ENCODE data around the gene COG5. TPM values are rescaled to one million over a fixed set of nuclear protein-coding genes. Genes with fewer than 3 reads are reported as not detected.
"Not testable (repeated sequence)": the region's sequence is repeated elsewhere in the genome, so short reads cannot be mapped to it uniquely, and the experiment has no call there.

The COG5 gene
- total RNA-seq, 1 donor from 2014 or later, result 55.2 TPM

- intact Hi-C loops (cut with DNase I), result no loop called here
- no peaks in the 10 kb centered on the region for H3K36me3 ChIP-seq
- H3K9me3 ChIP-seq, result no peaks in the 10 kb centered on the region
- no peaks in the 10 kb centered on the region for H3K4me1 ChIP-seq
- H3K27ac ChIP-seq, result no peak overlapping the region
- no peak for DNase-seq (ENCODE audit: extremely low spot score in 2 of 2)
- H3K27me3 ChIP-seq, result no peaks in the 10 kb centered on the region
- TF ChIP-seq CTCF (IDR thresholded peaks at IDR 0.05), result no peak
- no peak for TF ChIP-seq POLR2A (IDR thresholded peaks at IDR 0.05)
- no peak for TF ChIP-seq POLR2AphosphoS5 (IDR thresholded peaks at IDR 0.05; ENCODE audit: insufficient read depth in 1 of 2, low read depth in 1 of 2)
- no peak overlapping the region for H3K4me3 ChIP-seq
Observed at GRCh38 chr7:107233174-107233573, 330.5 kb downstream of the COG5 start.

- Histone ChIP-seq H3K9me3 (no peaks in the 10 kb centered on the region), H3K27ac (no peak overlapping the region), H3K4me3 (no peak overlapping the region), H3K27me3 (no peaks in the 10 kb centered on the region), H3K4me1 (no peaks in the 10 kb centered on the region), H3K36me3 (no peaks in the 10 kb centered on the region)
- DNase-seq (ENCODE audit: extremely low spot score in 2 of 2), result no peak
- intact Hi-C loops (cut with DNase I), result no loop called here
- TF ChIP-seq POLR2A (IDR thresholded peaks at IDR 0.05) (no peak), CTCF (IDR thresholded peaks at IDR 0.05) (no peak), POLR2AphosphoS5 (IDR thresholded peaks at IDR 0.05; ENCODE audit: insufficient read depth in 1 of 2, low read depth in 1 of 2) (no peak)
Observed at GRCh38 chr7:107232568-107233090, 331.1 kb downstream of the COG5 start.

GRCh38 chr7:107230334-107230733 is 333.4 kb downstream of the COG5 start:
- H3K4me3 ChIP-seq, result no peak overlapping the region
- DNase-seq (ENCODE audit: extremely low spot score in 2 of 2), result no peak
- no peaks in the 10 kb centered on the region for H3K4me1 ChIP-seq
- intact Hi-C loops (cut with DNase I), result no loop called here
- no peak overlapping the region for H3K27ac ChIP-seq
- H3K27me3 ChIP-seq, result no peaks in the 10 kb centered on the region
- H3K36me3 ChIP-seq, result no peaks in the 10 kb centered on the region
- H3K9me3 ChIP-seq, result no peaks in the 10 kb centered on the region
- no peak for TF ChIP-seq POLR2AphosphoS5 (IDR thresholded peaks at IDR 0.05; ENCODE audit: insufficient read depth in 1 of 2, low read depth in 1 of 2)
- TF ChIP-seq CTCF (IDR thresholded peaks at IDR 0.05), result no peak
- no peak for TF ChIP-seq POLR2A (IDR thresholded peaks at IDR 0.05)

- H3K36me3 ChIP-seq, result no peaks in the 10 kb centered on the region
- DNase-seq (ENCODE audit: extremely low spot score in 2 of 2), result no peak
- TF ChIP-seq POLR2AphosphoS5 (IDR thresholded peaks at IDR 0.05; ENCODE audit: insufficient read depth in 1 of 2, low read depth in 1 of 2), result no peak
- TF ChIP-seq CTCF (IDR thresholded peaks at IDR 0.05), result no peak
- TF ChIP-seq POLR2A (IDR thresholded peaks at IDR 0.05), result no peak
- no peaks in the 10 kb centered on the region for H3K4me1 ChIP-seq
- H3K4me3 ChIP-seq, result no peak overlapping the region
- no peaks in the 10 kb centered on the region for H3K9me3 ChIP-seq
- intact Hi-C loops (cut with DNase I), result no loop called here
- H3K27me3 ChIP-seq, result no peaks in the 10 kb centered on the region
- H3K27ac ChIP-seq, result no peak overlapping the region
Observed at GRCh38 chr7:107228291-107228690, 335.4 kb downstream of the COG5 start.

GRCh38 chr7:107224374-107225223 is 339.1 kb downstream of the COG5 start:
- no peaks in the 10 kb centered on the region for H3K27me3 ChIP-seq
- TF ChIP-seq POLR2A (IDR thresholded peaks at IDR 0.05) (no peak), CTCF (IDR thresholded peaks at IDR 0.05) (no peak), POLR2AphosphoS5 (IDR thresholded peaks at IDR 0.05; ENCODE audit: insufficient read depth in 1 of 2, low read depth in 1 of 2) (no peak)
- intact Hi-C loops (cut with DNase I), result no loop called here
- H3K27ac ChIP-seq, result no peak overlapping the region
- no peak for DNase-seq (ENCODE audit: extremely low spot score in 2 of 2)
- no peaks in the 10 kb centered on the region for H3K4me1 ChIP-seq
- no peak overlapping the region for H3K4me3 ChIP-seq
- H3K36me3 ChIP-seq, result no peaks in the 10 kb centered on the region
- no peaks in the 10 kb centered on the region for H3K9me3 ChIP-seq

GRCh38 chr7:107220806-107221205 is 342.9 kb downstream of the COG5 start:
- not testable (repeated sequence) for H3K27me3 ChIP-seq; DNase-seq (ENCODE audit: extremely low spot score in 2 of 2); H3K36me3 ChIP-seq

More at GRCh38 chr7:107220806-107221205, 342.9 kb downstream of the COG5 start:
- H3K4me3 ChIP-seq; H3K27ac ChIP-seq; H3K9me3 ChIP-seq; H3K4me1 ChIP-seq; intact Hi-C loops (cut with DNase I): not testable (repeated sequence)
